HG03064 (cell line): ENCODE results near the gene NPIPA3.
"Not testable (repeated sequence)": the region's sequence is repeated elsewhere in the genome, so short reads cannot be mapped to it uniquely, and the experiment has no call there.

Experiments used
- ATAC-seq: cut with Tn5 transposase; IDR thresholded peaks from one replicate; pipeline ENCODE4 v1.9.1; 2021; ENCODE audit warnings: low read depth; ENCODE audit not compliant: unreplicated experiment

The NPIPA3 gene

DNA sequence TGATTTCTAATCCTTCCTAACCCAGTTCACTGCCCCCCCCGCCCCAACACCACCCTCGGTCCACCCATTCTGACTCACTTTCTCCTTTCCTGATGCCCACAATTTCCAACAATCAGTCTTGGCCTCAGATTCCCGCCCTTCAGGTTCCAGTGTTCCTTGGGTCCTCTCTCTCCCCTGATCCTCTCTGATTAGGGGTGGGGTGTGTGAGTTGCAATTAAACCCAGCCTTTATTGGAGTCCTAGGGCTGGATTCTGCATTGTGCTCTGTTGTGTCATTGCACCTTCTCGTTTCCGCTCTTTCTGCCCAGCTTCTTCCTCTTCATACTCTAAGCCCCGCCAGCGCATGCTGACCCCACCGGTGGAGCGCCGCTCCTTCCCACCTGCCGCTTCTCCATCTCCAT is 38.6 kb downstream of the NPIPA3 start:
- not testable (repeated sequence) for ATAC-seq

DNA sequence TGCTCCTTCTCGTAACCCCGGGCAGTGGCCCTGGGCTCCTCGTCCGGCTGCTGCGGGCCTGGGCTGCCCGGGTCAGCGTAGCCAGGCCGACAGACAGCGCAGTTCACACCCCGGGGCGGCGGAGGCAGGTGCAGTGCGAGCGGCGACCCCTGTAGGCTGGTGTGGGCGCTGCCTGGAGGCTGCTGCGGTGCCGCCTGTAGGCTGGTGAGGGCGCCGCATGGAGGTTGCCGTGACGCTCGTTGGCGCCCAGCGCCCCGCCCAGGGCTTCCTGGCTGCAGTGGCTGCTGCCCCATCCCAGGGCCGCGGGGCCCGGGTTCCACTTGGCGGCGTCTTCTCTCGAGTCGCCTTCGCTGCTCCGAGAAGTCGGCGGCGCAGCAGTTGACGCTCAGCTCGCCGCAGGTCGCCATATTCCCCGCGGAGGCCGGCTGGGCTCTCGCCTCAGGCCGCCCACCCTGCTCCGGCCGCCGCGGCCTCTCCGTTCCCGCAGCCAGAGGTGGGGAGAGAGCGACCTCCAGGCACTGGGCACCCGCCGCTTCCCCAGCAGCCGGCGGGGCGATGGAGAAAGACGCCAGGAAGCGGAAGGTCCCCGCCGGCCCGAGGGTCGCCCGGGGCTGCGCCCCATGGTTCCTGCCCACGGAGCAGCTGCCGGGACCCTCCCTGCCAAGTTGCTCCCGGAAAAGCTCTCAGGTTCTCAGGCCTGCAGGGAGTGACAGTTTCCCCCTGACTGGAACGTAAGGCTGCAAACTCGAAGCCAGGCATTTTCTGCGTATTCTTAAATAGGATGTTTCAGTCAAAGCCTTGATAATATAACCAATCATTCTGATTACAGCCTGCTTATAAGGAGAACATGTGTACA is 39.3 kb downstream of the NPIPA3 start, which contains the start of gene NPIPA2:
Gene NPIPA2 (plus strand): TSS at position 261 of the 856 bp plus-strand sequence. CDS start 5,533 bp downstream, outside the sequence.
- peak; percentile 93 for ATAC-seq

DNA sequence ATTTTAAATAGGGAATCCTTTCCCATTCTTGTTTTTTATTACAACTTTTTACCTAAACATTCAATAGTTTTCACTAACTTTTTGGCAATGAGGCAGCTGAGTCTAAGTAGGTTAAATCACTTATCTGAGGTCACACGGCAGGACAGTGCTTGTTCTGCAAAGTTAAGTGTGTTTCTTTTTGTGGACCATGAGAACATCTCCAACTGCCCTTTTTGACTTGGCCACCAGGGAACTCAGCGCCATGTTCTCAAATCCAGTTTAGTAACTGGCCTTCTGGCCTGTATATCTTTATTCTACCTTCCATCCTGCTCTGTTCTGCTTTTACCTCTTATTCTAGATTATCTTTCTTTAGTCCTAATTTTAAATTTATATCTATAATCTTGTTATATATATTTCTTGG is 70.4 kb downstream of the NPIPA3 start:
- ATAC-seq = not testable (repeated sequence)

DNA sequence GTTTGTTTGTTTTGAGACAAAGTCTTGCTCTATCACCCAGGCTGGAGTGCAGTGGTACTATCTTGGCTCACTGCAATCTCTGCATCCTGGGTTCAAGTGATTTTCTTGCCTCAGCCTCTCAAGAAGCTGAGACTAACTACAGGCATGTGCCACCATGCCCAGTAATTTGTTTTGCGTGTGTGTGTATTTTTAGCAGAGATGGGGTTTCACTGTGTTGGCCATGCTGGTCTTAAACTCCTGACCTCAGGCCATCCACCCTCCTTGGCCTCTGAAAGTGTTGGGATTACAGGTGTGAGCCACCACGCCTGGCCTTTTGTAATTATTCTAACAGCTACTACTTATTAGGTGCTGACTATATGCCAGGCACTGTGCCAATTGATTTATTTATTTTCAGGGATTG is 72.4 kb downstream of the NPIPA3 start:
- not testable (repeated sequence) for ATAC-seq
